GM18526 (cell line): ENCODE data around the gene SH2D6.

Experiments used
- POLR2A ChIP-seq: IDR thresholded peaks from 3 replicates; pipeline ENCODE4 v1.6.1; 2011; ENCODE audit not compliant: insufficient read length; ENCODE audit errors: extremely low read depth

SH2D6 gene

DNA sequence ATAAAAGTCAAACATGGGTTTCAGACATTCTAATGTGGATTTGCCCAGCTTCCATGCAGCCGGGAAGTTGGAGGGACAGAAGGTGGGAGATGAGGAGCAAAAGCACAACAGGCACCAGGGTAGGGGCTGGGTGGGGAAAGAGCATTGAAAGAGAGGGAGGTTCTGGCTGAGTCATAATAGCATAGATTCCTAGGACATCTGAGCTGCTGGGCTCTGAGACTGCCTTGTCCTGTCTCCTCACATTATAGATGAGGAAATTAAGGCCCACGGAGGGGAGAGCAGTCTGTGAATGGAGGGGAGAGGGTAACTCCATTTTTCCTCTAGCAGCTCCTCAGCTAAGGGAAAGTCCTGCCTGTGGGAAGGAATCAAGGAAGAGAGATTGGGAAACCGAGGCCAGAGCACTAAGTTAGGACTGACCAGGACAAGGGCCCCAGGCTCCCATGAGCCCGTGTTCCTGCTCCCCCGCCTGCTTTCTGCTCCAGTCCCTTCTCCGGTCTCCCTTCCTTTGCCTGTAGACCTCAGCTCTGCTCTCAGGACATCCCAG lies 26.2 kb downstream of the SH2D6 start:
- TF ChIP-seq POLR2A: no peak

DNA sequence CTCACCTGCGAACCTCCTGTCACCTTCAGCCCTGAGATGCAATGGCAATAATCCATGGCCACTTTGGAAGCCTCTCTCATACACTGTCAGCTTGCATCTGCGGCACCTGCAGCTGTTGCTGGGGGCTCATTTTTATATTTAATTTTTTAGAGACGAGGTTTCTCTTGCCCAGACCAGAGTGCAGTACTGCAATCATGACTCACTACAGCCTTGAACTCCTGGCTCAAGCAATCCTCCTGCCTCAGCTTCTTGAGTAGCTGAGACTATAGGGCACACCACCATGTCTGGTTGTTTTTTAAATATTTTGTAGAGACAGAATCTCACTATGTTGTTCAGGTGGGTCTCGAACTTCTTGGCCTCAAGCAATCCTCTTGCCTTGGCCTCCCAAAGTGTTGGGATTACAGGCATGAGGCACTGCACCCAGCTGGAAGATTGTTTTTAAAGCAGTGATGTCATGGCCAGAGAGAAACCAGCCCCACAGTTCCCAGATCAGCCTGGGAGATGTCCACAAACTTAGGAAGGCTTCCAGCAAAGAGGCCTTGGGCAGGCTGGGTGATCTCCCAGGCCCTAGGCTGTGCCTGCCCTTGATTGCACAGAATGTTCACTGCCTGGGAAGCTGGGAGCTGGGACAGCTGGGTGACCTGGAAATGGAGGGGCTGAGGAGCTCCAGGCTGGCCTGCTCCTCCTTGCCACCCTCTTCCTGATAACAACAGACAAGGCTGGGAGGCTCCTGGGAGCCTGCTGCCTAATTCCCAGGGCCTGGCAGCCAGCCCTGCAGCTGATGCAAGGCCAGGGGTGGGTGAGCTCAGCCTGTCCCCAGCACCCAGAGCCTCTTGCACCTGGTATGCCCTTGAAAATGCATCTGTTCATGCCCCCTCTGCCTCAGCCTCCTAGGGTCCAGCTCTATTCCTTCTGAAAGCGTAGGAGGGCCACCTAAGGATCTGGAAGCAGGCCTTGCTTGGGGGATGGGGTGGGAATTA lies 27.1 kb downstream of the SH2D6 start:
- TF ChIP-seq POLR2A: no peak

DNA sequence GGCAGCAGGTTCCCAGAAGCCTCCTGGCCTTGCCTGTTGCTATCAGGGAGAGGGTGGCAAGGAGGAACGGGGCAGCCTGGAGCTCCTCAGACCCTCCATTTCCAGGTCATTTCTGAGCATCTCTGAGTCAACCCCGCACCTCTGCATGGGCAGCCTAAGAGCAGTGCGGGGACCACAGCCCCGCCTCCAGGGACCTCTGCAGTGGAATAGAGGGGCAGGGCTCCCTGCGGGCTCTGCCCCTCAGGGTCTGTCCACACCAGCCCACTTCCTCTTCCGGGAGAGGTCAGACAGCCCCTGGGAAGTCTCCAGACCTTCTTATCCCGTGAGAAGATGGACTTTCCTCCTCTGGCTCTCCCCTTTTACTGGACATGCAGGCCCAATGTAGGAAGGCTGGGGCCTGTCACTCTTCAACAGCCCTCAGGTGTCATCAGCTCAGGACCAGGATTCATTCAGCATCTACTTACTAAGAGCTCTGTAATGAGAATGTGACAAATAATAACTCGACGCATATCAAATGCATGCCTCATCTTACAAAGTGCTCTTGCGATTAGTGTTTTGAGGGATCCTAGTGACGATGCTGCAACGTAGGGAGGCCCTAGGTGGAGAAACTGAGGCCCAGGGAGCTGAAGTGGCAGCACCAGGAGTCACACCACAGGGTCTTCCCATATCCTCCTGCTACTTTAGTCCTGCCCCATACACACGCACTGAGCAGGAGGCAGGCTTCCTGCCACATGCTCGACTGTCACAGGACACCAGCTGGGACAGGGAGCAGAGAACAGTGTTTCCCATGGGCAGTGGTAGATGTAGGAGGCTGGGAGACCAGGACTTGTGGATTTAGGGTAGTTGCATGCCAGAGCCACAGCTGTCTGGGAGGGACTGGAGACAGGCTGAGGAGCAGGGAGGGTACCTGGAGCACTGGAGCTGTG lies 28.0 kb downstream of the SH2D6 start:
- TF ChIP-seq POLR2A: no peak

DNA sequence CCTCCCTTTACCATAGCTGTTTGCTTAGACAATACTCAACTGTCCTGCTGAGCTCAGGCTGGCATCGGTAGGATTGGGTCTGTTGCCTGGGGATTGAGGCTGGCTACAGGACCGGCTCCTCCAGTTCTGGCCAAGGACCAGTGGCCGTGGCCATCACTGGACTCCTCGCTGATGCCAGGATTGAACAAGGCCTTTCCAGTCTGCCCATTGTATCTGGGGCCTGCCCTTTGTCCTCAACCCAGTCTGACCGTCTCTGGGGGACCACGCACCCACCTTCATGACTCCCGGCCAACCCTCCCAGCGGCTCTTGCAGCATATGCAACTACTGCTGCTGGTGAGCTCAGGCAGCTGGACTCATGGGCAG lies 28.7 kb downstream of the SH2D6 start:
- no peak for TF ChIP-seq POLR2A

DNA sequence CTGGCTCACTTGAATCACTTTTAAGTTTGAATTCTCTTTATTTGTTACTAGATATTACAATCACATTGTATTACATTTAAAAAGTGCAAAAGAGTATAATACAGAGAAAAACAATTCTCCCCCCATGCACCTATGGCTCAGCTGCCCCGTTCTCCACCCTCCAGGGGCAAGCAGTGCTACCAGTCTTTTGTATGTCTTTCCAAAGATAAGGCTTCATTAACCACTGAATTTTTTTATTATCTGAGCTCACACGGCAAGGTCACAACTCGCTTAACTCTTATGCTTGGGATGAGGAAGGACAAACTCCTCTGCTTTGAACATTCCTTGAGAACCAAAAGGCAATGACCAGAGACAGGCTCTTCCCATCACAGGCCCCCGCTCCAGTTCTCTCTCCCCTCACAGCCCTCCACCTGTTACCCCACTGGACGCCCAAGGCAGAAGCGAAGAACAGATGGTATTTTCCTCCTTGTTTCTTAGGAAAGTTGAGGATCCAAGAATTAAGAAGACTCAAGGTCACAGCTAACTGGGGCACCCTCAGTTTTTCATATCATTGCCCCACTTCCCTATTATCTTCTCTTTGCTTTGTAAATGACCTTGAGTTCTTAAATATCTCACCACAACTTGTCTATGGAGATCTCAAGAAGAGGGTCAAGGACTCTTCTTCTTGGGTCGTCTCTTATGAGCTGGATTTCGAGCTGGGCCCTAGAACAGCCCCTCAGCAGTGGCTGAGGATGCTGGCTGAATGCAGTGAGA lies 30.1 kb downstream of the SH2D6 start:
- no peak for TF ChIP-seq POLR2A

DNA sequence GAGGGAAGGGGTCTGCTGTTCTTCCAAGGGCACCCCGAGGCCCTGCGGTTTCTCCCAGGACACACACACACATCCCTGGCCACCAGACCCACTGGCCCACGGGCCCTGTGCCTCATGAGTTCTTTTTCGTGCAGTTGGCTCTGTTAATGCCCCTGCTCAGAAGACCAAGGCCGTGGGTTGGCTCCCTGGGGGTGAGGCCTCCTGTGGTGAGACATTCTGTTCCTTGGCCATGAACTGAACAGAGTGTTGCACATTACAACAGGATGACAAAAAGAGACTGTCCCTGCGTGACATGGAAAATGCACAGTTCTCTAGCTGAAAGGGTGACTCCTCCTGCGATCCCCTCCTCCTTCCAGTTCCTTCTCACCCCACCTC lies 30.7 kb downstream of the SH2D6 start:
- no peak for TF ChIP-seq POLR2A

DNA sequence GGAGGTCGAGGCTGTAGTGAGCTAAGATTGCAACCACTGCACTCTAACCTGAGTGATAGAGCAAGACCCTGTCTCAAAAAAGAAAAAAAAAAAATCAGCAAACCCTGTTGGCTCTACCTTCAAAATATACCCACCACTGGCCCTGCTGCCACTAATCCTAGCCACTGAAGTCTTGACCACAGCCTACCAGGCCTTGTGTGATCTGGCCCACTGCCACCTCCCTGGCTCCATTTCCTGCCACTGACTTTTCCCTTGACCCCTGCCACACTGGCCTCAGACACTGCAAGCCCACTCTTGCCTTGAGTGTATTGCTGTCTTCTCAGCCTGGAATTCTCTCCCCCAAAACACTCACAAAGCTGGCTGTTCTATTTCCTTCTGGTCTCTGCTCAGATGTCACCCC lies 33.7 kb downstream of the SH2D6 start:
- TF ChIP-seq POLR2A: no peak

DNA sequence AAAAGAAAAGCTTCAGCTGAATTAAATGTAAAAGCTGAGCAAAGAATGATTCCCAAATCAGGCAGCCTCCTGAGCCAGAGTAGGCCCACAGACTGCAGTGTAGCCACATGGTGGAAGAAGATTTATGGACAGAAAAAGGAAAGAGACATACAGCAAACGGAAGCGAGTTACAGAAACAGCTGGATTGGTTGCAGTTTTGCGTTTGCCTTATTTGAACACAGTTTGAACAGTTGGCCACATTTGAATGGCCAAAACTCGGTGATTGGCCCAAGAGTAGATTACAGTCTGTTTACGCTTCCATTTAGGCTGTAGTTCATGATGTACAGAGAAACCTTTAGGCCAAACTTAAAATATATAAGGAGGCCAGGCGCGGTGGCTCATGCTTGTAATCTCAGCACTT lies 35.1 kb downstream of the SH2D6 start:
- TF ChIP-seq POLR2A: no peak

DNA sequence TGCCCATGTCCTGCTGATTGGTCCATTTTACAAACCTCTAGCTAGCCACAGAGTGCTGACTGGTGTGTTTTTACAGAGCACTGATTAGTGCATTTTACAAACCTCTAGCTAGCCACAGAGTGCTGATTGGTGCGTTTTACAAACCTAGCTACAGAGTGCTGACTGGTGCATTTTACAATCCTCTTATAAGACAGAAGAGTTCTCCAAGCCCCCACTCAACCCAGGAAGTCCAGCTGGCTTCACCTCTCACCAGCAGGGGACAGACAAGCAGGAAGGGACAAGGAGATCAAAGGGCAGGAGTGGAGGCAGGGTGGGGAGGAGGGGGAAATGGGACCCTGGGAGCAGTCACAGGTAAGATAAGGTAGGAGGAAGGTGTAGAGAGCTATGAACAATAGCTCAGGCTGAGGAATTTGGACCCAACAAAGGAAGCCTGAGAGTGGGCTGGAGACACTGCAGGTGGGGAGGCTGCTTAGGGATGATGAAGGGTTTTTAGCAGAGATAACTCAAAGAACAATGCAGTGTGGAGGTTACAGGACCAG lies 37.1 kb downstream of the SH2D6 start:
- no peak for TF ChIP-seq POLR2A

DNA sequence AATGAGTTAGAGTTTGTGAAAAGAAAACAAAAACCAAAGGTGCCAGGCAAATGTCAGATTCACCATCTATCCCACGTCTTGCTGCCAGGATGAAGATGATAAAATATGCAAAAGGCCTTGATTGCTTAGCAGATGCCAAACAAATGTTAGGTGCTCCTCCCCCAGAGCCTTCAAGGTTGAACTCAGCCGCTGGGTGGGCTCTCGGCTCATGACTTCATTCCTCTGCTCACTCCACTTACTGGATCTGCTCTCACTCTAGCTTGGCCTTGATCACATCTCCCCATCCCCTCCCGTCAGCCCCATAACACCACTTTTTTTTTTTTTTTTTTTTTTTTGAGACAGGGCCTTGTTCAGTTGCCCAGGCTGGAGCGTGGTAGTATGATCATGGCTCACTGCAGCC lies 38.5 kb downstream of the SH2D6 start:
- no peak for TF ChIP-seq POLR2A

DNA sequence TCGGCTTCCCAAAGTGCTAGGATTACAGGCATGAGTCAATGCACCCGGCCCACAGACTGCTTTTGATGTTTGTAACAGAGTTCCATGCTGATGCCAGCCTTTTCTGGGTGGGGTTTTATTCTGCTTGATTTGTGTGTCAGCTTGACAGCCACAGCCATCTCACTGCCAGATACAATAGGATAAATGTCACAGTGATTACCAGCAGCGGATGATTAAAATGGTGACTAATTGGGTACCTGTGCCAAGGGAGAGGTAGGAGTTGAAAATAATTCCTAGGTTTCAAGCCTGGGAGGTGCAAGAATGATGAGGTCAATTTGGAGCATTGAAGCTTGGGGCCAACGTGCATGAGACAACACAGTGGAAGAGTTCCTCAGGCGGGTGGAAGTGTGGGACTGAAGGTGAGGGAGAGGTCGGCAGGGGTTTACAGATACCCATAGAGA lies 39.4 kb downstream of the SH2D6 start:
- TF ChIP-seq POLR2A: no peak

DNA sequence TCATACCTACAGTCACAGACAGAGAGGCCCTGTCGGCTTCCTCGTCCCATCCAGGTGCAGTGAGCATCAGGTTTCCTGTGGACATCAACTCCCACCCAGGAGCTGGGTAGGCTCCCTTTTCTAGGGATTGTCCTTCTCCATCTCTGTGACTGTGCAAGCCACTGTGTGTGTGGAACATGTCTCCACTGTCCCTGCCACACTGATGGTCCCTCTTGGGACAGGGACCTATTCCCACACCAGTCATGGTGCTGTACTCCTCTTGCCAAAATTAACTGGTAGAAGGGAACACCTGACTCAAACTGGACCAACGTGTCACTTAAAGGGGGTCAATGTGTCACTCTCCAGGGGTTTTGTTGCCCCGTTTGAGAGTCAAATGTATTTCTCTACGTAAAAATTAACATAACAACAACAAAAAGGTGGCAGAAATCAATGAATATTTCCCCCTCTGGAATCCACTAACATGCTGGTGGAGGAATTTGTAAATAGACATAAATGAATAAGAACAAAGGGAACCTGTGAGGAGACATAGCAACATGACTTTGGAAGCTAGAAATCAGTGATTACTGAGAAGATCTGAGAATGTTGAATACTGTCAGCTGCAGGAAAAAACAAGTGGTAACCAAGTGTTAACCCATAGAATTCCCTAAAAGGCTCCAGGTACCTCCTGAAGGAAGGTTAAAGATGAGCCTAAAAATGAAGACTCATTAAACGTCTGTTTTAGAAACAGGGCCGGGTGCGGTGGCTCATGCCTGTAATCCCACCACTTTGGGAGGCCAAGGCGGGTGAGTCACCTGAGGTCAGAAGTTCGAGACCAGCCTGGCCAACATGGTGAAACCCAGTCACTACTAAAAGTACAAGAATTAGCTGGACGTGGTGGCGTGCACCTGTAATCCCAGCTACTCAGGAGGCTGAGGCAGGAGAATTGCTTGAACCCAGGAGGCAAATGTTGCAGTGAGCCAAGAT lies 40.4 kb downstream of the SH2D6 start:
- TF ChIP-seq POLR2A: no peak

DNA sequence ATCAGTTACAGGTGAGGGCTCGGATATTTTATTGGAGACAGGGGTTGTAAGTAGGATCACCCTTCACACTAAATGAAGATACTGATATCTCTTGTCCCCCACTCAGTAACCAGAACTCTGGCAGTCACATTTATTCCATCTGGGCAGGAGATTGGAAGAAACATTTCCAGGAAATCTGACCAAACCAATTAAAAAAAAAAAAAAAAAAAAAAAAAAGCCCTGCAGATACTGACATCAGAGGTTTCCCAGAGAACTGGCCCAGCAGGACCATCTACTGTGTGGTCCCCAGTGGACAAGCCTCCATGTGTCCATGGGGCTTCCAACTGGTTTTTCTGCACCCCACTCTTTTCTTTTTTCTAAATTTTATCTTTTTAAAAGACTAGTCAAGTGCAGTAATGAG lies 41.3 kb downstream of the SH2D6 start:
- TF ChIP-seq POLR2A: no peak

DNA sequence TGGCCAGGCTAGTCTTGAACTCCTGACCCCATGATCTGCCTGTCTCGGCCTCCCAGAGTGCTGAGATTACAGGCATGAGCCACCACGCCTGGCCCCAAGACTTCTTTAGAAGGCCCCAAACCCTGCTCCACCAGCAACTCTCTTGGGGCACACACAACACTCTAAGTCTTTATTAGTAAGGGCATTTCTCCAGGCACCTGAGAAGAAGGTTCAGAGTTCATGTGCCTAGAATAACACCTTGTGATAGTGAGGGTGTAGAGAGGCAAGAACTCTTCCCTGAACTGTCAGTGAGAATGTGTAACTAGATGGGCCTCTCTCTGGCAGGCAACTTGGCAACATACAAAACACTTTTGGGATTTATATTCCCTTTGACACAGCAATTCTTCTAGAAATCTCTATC lies 43.8 kb downstream of the SH2D6 start:
- TF ChIP-seq POLR2A: no peak
